WTC11 (cell line): ENCODE data around the gene RPL22L1. TPM values are rescaled to one million over a fixed set of nuclear protein-coding genes. Genes with fewer than 3 reads are reported as not detected.

Experiments
- ATAC-seq: fragments of 200-7000 bp; cut with Tn5 transposase; 2 replicates; pipeline ENCODE4 v1.10.0; 2021; ENCODE audit warnings: mild to moderate bottlenecking, moderate library complexity
- CTCF ChIA-PET: fragments of 300-600 bp; sonication (Branson Sonifier 250); formaldehyde crosslinking; loops from one replicate; lab custom pipeline; 2021; ENCODE audit warnings: antibody characterized with exemption; lab: Charles Lee
- POLR2A ChIA-PET: fragments of 350-600 bp; sonication (Branson Sonifier 250); formaldehyde crosslinking; loops from one replicate; lab custom pipeline; 2021; ENCODE audit warnings: antibody characterized with exemption; lab: Charles Lee
- DNase-seq: peaks from one replicate; pipeline ENCODE4 v3.0.0; 2021; ENCODE audit warnings: low spot score
- H3K27ac Mint-ChIP-seq: 2 replicates; pipeline ENCODE4 v1.8.0; 2021; ENCODE audit warnings: mixed read lengths
- H3K27me3 Mint-ChIP-seq: 2 replicates; pipeline ENCODE4 v1.8.0; 2021; ENCODE audit warnings: low read depth, mild to moderate bottlenecking, moderate library complexity, mixed read lengths
- H3K36me3 Mint-ChIP-seq: 2 replicates; pipeline ENCODE4 v1.8.0; 2021; ENCODE audit warnings: mixed read lengths
- H3K4me1 Mint-ChIP-seq: 2 replicates; pipeline ENCODE4 v1.8.0; 2022; ENCODE audit warnings: mixed read lengths
- H3K4me3 Mint-ChIP-seq: 2 replicates; pipeline ENCODE4 v1.8.0; 2021; ENCODE audit warnings: mild to moderate bottlenecking, moderate library complexity, mixed read lengths
- H3K9me3 Mint-ChIP-seq: 2 replicates; pipeline ENCODE4 v1.8.0; 2021; ENCODE audit warnings: mixed read lengths
- CREB1 ChIP-seq: sonication (generic); formaldehyde crosslinking; IDR thresholded peaks from 2 replicates; pipeline ENCODE4 v1.8.0; 2023; ENCODE audit warnings: mild to moderate bottlenecking, missing genetic modification reagents
- E2F4 ChIP-seq: sonication (generic); formaldehyde crosslinking; IDR thresholded peaks from 2 replicates; pipeline ENCODE4 v1.8.1; 2022; ENCODE audit warnings: low read depth, mild to moderate bottlenecking, moderate library complexity, missing genetic modification reagents, borderline replicate concordance
- EMX1 ChIP-seq: fragments of 250-450 bp; sonication (Bioruptor Pico); IDR thresholded peaks from 2 replicates; pipeline ENCODE4 v1.8.0; 2021; ENCODE audit warnings: mild to moderate bottlenecking
- FOXJ3 ChIP-seq: sonication (generic); formaldehyde crosslinking; IDR thresholded peaks from 2 replicates; pipeline ENCODE4 v1.9.0; 2021; ENCODE audit warnings: missing genetic modification reagents, mild to moderate bottlenecking, borderline replicate concordance
- HMGXB4 ChIP-seq: sonication (generic); formaldehyde crosslinking; IDR thresholded peaks from 2 replicates; pipeline ENCODE4 v1.8.1; 2023; ENCODE audit warnings: mild to moderate bottlenecking, moderate library complexity, missing genetic modification reagents
- IRF1 ChIP-seq: sonication (generic); formaldehyde crosslinking; IDR thresholded peaks from 2 replicates; pipeline ENCODE4 v1.8.0; 2023; ENCODE audit warnings: missing genetic modification reagents
- NFATC4 ChIP-seq: fragments of 250-450 bp; sonication (Bioruptor Pico); IDR thresholded peaks from 2 replicates; pipeline ENCODE4 v1.9.0; 2021; ENCODE audit warnings: mild to moderate bottlenecking
- TEAD4 ChIP-seq: sonication (generic); formaldehyde crosslinking; IDR thresholded peaks from 2 replicates; pipeline ENCODE4 v1.8.0; 2022; ENCODE audit warnings: mild to moderate bottlenecking, missing genetic modification reagents
- TP53 ChIP-seq: sonication (generic); formaldehyde crosslinking; IDR thresholded peaks from 2 replicates; pipeline ENCODE4 v1.8.1; 2023; ENCODE audit warnings: mild to moderate bottlenecking, missing genetic modification reagents
- ZNF416 ChIP-seq: fragments of 250-450 bp; sonication (Bioruptor Pico); IDR thresholded peaks from 2 replicates; pipeline ENCODE4 v1.9.0; 2021; ENCODE audit warnings: mild to moderate bottlenecking, inconsistent platforms
- ZNF532 ChIP-seq: fragments of 250-450 bp; sonication (Bioruptor Pico); IDR thresholded peaks from 2 replicates; pipeline ENCODE4 v1.9.0; 2021; ENCODE audit warnings: mild to moderate bottlenecking, borderline replicate concordance
- ZNF671 ChIP-seq: fragments of 250-450 bp; sonication (Bioruptor Pico); IDR thresholded peaks from 2 replicates; pipeline ENCODE4 v1.8.0; 2021; ENCODE audit warnings: mild to moderate bottlenecking
- total RNA-seq: library from RNA; stranded (reverse); gene quantifications from 3 replicates; pipeline ENCODE4 v1.2.3, GENCODE V29; 2021
- TF ChIP-seq, protein P1 (sequence below): fragments of 250-450 bp; sonication (Bioruptor Pico); IDR thresholded peaks from 2 replicates; pipeline ENCODE4 v1.8.0; 2021; ENCODE audit warnings: mild to moderate bottlenecking
- TF ChIP-seq, protein P2 (sequence below): sonication (generic); formaldehyde crosslinking; IDR thresholded peaks from 2 replicates; pipeline ENCODE4 v1.8.0; 2023; ENCODE audit warnings: mild to moderate bottlenecking, missing genetic modification reagents
- TF ChIP-seq, protein P3 (sequence below): fragments of 250-450 bp; sonication (Bioruptor Pico); conservative IDR thresholded peaks from 2 replicates; pipeline ENCODE4 v1.9.0; 2021; ENCODE audit warnings: mild to moderate bottlenecking
- TF ChIP-seq, protein P4 (sequence below): sonication (generic); formaldehyde crosslinking; IDR thresholded peaks from 2 replicates; pipeline ENCODE4 v1.8.0; 2022; ENCODE audit warnings: mild to moderate bottlenecking, missing genetic modification reagents

RPL22L1 gene
- total RNA-seq, 1 experiment from 2014 or later: 169 TPM

DNA sequence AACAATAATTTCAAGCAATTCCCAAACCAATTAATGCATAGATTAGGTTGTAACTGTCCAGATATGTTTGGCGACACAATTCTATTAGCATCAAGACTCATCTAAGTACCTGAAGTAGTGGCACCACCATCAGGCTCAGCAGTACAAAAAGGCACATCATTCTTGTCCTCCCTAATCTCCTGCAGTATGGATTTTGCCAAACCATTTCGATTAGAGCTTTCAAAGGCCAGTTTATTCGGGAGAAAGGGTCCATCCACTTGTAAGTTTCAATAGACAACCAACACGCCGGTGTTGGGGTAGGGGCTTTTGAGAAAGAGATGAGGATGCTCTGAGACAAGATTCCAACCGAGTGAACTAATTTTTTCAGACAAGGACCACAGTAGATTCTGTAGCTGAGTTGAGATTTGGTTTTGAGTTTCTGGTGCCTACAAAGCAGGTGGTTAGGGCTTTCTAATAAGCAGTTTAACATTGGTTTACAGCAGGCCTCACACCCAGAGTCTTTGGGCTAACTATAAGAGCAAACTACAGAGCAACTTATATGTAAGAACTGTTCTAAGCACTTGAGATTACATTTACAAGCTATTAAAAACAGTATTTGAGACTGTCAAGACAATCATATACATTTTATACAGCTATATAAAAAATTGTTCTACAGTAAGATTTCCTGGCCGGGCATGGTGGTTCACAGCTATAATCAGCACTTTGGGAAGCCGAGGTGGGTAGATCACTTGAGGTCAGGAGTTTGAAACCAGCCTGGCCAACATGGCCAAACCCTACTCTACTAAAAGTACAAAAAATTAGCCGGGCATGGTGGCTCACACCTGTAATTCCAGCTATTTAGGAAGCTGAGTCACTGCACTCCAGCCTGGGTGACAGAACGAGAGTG is 4.5 kb downstream of the RPL22L1 start:
- no peak for DNase-seq
- CTCF ChIA-PET: interaction anchor here (0.6 to 1.0 kb wide), 2 partner anchors 17 to 451 kb away, joined by 3 to 4 read pairs; no protein-coding TSS in a partner anchor
- Mint-ChIP-seq H3K9me3 (peaks cover 3% of the 10 kb centered on the region; the same call in 1 of the 2 replicates), H3K27me3 (no peaks in the 10 kb centered on the region), H3K36me3 (peaks cover 41% of the 10 kb centered on the region), H3K27ac (no peak overlapping the region; the same call in 1 of the 2 replicates), H3K4me1 (peaks cover 15% of the 10 kb centered on the region), H3K4me3 (no peak overlapping the region)
- peak; percentile 1 for ATAC-seq
- POLR2A ChIA-PET: interaction anchor here (0.6 to 1.0 kb wide), 3 partner anchors 30 to 175 kb away, joined by 3 to 4 read pairs (median 3); partner anchors contain the start of gene EIF5A2
- TF ChIP-seq, protein P1, sequence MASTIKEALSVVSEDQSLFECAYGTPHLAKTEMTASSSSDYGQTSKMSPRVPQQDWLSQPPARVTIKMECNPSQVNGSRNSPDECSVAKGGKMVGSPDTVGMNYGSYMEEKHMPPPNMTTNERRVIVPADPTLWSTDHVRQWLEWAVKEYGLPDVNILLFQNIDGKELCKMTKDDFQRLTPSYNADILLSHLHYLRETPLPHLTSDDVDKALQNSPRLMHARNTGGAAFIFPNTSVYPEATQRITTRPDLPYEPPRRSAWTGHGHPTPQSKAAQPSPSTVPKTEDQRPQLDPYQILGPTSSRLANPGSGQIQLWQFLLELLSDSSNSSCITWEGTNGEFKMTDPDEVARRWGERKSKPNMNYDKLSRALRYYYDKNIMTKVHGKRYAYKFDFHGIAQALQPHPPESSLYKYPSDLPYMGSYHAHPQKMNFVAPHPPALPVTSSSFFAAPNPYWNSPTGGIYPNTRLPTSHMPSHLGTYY (CRISPR knock-in tag): peak; percentile 78
- TF ChIP-seq ZNF532 (CRISPR knock-in tag) (peak; percentile 72; the same call in 1 of the 2 replicates), NFATC4 (CRISPR knock-in tag) (peak; percentile 38), E2F4 (CRISPR knock-in tag) (no peak), TEAD4 (CRISPR knock-in tag) (no peak), IRF1 (no peak), CREB1 (CRISPR knock-in tag) (peak; percentile 48; the same call in 1 of the 2 replicates), HMGXB4 (CRISPR knock-in tag) (no peak), FOXJ3 (no peak), EMX1 (CRISPR knock-in tag) (0 out of 2 replicates have a peak, but pooled peaks have one; percentile 16), TP53 (no peak), ZNF671 (CRISPR knock-in tag) (peak; percentile 77), ZNF416 (CRISPR knock-in tag) (peak; percentile 76)
- TF ChIP-seq, protein P2, sequence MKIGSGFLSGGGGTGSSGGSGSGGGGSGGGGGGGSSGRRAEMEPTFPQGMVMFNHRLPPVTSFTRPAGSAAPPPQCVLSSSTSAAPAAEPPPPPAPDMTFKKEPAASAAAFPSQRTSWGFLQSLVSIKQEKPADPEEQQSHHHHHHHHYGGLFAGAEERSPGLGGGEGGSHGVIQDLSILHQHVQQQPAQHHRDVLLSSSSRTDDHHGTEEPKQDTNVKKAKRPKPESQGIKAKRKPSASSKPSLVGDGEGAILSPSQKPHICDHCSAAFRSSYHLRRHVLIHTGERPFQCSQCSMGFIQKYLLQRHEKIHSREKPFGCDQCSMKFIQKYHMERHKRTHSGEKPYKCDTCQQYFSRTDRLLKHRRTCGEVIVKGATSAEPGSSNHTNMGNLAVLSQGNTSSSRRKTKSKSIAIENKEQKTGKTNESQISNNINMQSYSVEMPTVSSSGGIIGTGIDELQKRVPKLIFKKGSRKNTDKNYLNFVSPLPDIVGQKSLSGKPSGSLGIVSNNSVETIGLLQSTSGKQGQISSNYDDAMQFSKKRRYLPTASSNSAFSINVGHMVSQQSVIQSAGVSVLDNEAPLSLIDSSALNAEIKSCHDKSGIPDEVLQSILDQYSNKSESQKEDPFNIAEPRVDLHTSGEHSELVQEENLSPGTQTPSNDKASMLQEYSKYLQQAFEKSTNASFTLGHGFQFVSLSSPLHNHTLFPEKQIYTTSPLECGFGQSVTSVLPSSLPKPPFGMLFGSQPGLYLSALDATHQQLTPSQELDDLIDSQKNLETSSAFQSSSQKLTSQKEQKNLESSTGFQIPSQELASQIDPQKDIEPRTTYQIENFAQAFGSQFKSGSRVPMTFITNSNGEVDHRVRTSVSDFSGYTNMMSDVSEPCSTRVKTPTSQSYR: 0 out of 2 replicates have a peak, but pooled peaks have one; percentile 31
- TF ChIP-seq, protein P3, sequence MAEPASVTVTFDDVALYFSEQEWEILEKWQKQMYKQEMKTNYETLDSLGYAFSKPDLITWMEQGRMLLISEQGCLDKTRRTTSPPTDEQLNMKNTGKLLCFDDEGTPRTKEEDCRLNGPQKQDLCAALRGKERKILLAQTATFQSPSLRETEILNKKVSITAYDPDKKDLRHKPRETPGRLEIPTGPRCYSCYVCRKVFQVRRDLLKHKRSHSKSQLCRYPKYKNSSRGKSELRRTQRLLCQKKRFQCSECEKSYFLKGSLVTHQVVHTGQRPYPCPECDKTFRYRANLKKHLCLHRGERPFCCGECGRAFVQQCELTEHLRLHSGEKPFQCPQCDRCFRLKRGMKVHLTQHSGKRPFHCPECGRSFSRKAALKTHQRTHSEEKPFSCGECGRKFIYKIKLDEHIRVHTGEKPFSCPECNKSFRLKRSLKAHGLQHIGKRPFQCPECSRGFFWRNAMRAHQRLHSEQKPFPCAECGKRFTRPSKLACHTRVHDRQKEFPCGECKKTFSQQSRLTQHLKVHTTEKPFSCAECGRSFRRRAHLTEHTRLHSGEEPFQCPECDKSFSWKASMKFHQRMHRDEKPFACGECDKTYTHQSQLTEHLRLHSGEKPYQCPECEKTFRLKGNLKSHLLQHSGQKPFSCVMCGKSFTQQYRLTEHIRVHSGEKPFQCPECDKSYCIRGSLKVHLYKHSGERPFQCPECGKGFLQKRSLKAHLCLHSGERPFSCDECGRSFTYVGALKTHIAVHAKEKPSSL (CRISPR knock-in tag): peak; percentile 69
- TF ChIP-seq, protein P4, sequence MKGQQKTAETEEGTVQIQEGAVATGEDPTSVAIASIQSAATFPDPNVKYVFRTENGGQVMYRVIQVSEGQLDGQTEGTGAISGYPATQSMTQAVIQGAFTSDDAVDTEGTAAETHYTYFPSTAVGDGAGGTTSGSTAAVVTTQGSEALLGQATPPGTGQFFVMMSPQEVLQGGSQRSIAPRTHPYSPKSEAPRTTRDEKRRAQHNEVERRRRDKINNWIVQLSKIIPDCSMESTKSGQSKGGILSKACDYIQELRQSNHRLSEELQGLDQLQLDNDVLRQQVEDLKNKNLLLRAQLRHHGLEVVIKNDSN (CRISPR knock-in tag): no peak
